HL-60 (cell line): Measurements from ENCODE around the gene OGFOD2.

Experiments
- DNase-seq, 2 experiments: peaks; one replicate each; pipeline ENCODE4 v3.0.0-alpha.2; 2010 to 2020; ENCODE audit warnings: low read depth in 1 of 2, low spot score in 1 of 2
- H3K27ac ChIP-seq: fragments of 250-450 bp; sonication (Bioruptor Pico); replicated peaks from 2 replicates; pipeline ENCODE4 v1.5.1; 2020; ENCODE audit warnings: mild to moderate bottlenecking, moderate library complexity
- H3K27me3 ChIP-seq: fragments of 250-450 bp; sonication (Bioruptor Pico); 2 replicates; pipeline ENCODE4 v1.5.1; 2021; ENCODE audit warnings: mild to moderate bottlenecking, moderate library complexity; ENCODE audit not compliant: insufficient read depth, poor library complexity, severe bottlenecking
- H3K4me3 ChIP-seq: replicated peaks from 2 replicates; pipeline ENCODE4 v1.5.1; 2011; ENCODE audit warnings: mild to moderate bottlenecking, control low read depth, low read length; ENCODE audit not compliant: insufficient read depth
- CTCF ChIP-seq: IDR thresholded peaks from one replicate; pipeline ENCODE4 v1.5.1; 2011; ENCODE audit warnings: low read length, control low read depth, inconsistent platforms; ENCODE audit not compliant: insufficient read depth
- GABPA ChIP-seq: IDR thresholded peaks from 2 replicates; pipeline ENCODE4 v1.6.1; 2012; ENCODE audit warnings: low read depth
- POLR2AphosphoS5 ChIP-seq: IDR thresholded peaks from 2 replicates; pipeline ENCODE4 v1.6.1; 2012; ENCODE audit warnings: low read depth
- REST ChIP-seq: IDR thresholded peaks from 2 replicates; pipeline ENCODE4 v1.6.1; 2012; ENCODE audit warnings: low read depth; ENCODE audit not compliant: insufficient replicate concordance
- SPI1 ChIP-seq: IDR thresholded peaks from 2 replicates; pipeline ENCODE4 v1.6.1; 2012; ENCODE audit warnings: low read depth, mild to moderate bottlenecking, borderline replicate concordance

OGFOD2 gene

GRCh38 chr12:122996621-122997342, 21.7 kb downstream of the OGFOD2 start:
- Histone ChIP-seq H3K27me3 (peaks cover 2% of the 10 kb centered on the region), H3K4me3 (no peak overlapping the region), H3K27ac (no peak overlapping the region)
- no peak for DNase-seq
- TF ChIP-seq SPI1, result no peak
- no peak for TF ChIP-seq GABPA
- TF ChIP-seq CTCF, result no peak
- no peak for TF ChIP-seq POLR2AphosphoS5
- no peak for TF ChIP-seq REST

- H3K4me3 ChIP-seq, result no peak overlapping the region
- no peak overlapping the region for H3K27ac ChIP-seq
- H3K27me3 ChIP-seq, result peaks cover 2% of the 10 kb centered on the region
- TF ChIP-seq SPI1 (no peak), GABPA (no peak), POLR2AphosphoS5 (no peak), REST (no peak), CTCF (no peak)
- DNase-seq, result no peak
Observed at GRCh38 chr12:122997343-122998250, 22.6 kb downstream of the OGFOD2 start.

GRCh38 chr12:122998316-122998715, 23.3 kb downstream of the OGFOD2 start:
- TF ChIP-seq POLR2AphosphoS5 (no peak), REST (no peak), CTCF (no peak), GABPA (no peak)
- Histone ChIP-seq H3K27me3 (peaks cover 2% of the 10 kb centered on the region), H3K27ac (no peak overlapping the region), H3K4me3 (no peak overlapping the region)
- no peak for DNase-seq
